HepG2 (cell line): ENCODE results near the gene CER1. TPM values are rescaled to one million over a fixed set of nuclear protein-coding genes. Genes with fewer than 3 reads are reported as not detected.
A peak's percentile ranks its signal among the peaks of the same experiment; 100 is the strongest.

Source experiments
- AHR ChIP-seq: IDR thresholded peaks from 2 replicates; pipeline ENCODE4 v1.6.1; 2018; ENCODE audit warnings: missing genetic modification reagents, missing compliant biosample characterization
- CEBPB ChIP-seq: IDR thresholded peaks from 2 replicates; pipeline ENCODE4 v1.6.1; 2011; ENCODE audit warnings: low read depth, low read length, improper control_type of control experiment, borderline replicate concordance
- CREBL2 ChIP-seq: sonication (generic); formaldehyde crosslinking; IDR thresholded peaks from 2 replicates; pipeline ENCODE4 v1.8.1; 2023; ENCODE audit warnings: missing genetic modification reagents, mild to moderate bottlenecking, borderline replicate concordance
- LRRFIP1 ChIP-seq: sonication (generic); formaldehyde crosslinking; conservative IDR thresholded peaks from 2 replicates; pipeline ENCODE4 v1.4.0; 2020; ENCODE audit warnings: missing genetic modification reagents
- MLXIP ChIP-seq: sonication (generic); formaldehyde crosslinking; IDR thresholded peaks from 2 replicates; pipeline ENCODE4 v1.9.0; 2021; ENCODE audit warnings: missing genetic modification reagents, borderline replicate concordance
- NKX3-1 ChIP-seq: sonication (generic); formaldehyde crosslinking; IDR thresholded peaks from 2 replicates; pipeline ENCODE4 v1.5.0; 2020; ENCODE audit warnings: missing genetic modification reagents
- NR3C1 ChIP-seq: sonication (generic); formaldehyde crosslinking; IDR thresholded peaks from 2 replicates; pipeline ENCODE4 v1.4.0; 2020; ENCODE audit warnings: missing genetic modification reagents
- PITX1 ChIP-seq: sonication (generic); formaldehyde crosslinking; IDR thresholded peaks from 2 replicates; pipeline ENCODE4 v1.5.1; 2020; ENCODE audit warnings: mild to moderate bottlenecking, missing genetic modification reagents
- POGZ ChIP-seq: sonication (generic); formaldehyde crosslinking; IDR thresholded peaks from 2 replicates; pipeline ENCODE4 v1.4.0; 2020; ENCODE audit warnings: mild to moderate bottlenecking, missing genetic modification reagents
- TAF1 ChIP-seq: sonication (generic); formaldehyde crosslinking; IDR thresholded peaks from 2 replicates; pipeline ENCODE4 v1.4.0; 2020; ENCODE audit warnings: missing genetic modification reagents
- TAF15 ChIP-seq: fragments of 200-400 bp; formaldehyde crosslinking; IDR thresholded peaks from one replicate; pipeline ENCODE4 v1.6.1; 2018; ENCODE audit warnings: mild to moderate bottlenecking, low read depth, low read length; ENCODE audit not compliant: poor library complexity, severe bottlenecking
- TIGD3 ChIP-seq: sonication (generic); formaldehyde crosslinking; IDR thresholded peaks from 2 replicates; pipeline ENCODE4 v1.5.1; 2020; ENCODE audit warnings: mild to moderate bottlenecking, missing genetic modification reagents, borderline replicate concordance
- YEATS2 ChIP-seq: sonication (generic); formaldehyde crosslinking; IDR thresholded peaks from 2 replicates; pipeline ENCODE4 v1.4.0; 2020; ENCODE audit warnings: missing genetic modification reagents, borderline replicate concordance
- ZNF225 ChIP-seq: sonication (generic); formaldehyde crosslinking; IDR thresholded peaks from 2 replicates; pipeline ENCODE4 v1.4.0; 2020; ENCODE audit warnings: mild to moderate bottlenecking, missing genetic modification reagents
- ZNF296 ChIP-seq: sonication (generic); formaldehyde crosslinking; conservative IDR thresholded peaks from 2 replicates; pipeline ENCODE4 v1.5.0; 2020; ENCODE audit warnings: mild to moderate bottlenecking, missing genetic modification reagents
- ZNF512B ChIP-seq: sonication (generic); formaldehyde crosslinking; IDR thresholded peaks from 2 replicates; pipeline ENCODE4 v1.5.1; 2020; ENCODE audit warnings: missing genetic modification reagents, mild to moderate bottlenecking, borderline replicate concordance
- ZNF737 ChIP-seq: sonication (generic); formaldehyde crosslinking; IDR thresholded peaks from 2 replicates; pipeline ENCODE4 v1.5.0; 2020; ENCODE audit warnings: missing genetic modification reagents, mild to moderate bottlenecking, borderline replicate concordance
- ZNF775 ChIP-seq: sonication (generic); formaldehyde crosslinking; IDR thresholded peaks from 2 replicates; pipeline ENCODE4 v1.4.0; 2020; ENCODE audit warnings: missing genetic modification reagents, mild to moderate bottlenecking, moderate library complexity, borderline replicate concordance
- polyA plus RNA-seq, 8 experiments: library from polyadenylated mRNA; depleted of rRNA in 3 of 8; stranded (reverse) in 7 of 8; unstranded in 1 of 8; fragments of >200 nt; fragmentation: Illumina TruSeq in 4 of 8; extraction: Trizol in 4 of 8; gene quantifications; 2 replicates each; pipeline versions ENCODE4 v1.2.1 to v1.2.3, GENCODE V29; 2011 to 2016; ENCODE audit warnings: low read depth in 4 of 8, missing spikeins in 1 of 8, mixed read lengths in 1 of 8; ENCODE audit not compliant: insufficient read depth in 1 of 8
- total RNA-seq, 5 experiments: library from RNA; depleted of rRNA; stranded (reverse); fragments of >200 nt; fragmentation: Illumina TruSeq; extraction: Trizol; gene quantifications; 2 replicates each; pipeline ENCODE4 v1.2.3, GENCODE V29; 2016; ENCODE audit warnings: low read depth in 1 of 5

Gene CER1
- total and polyA plus RNA-seq, 2 of the 13 experiments (the other 11 are each of a cell fraction or from before 2014, with no cell fraction given) = 0.18 TPM; not detected in 1

- no peak for TF ChIP-seq LRRFIP1 (CRISPR knock-in tag)
- no peak for TF ChIP-seq NR3C1 (CRISPR knock-in tag)
- TF ChIP-seq AHR (CRISPR knock-in tag) = no peak
- no peak for TF ChIP-seq ZNF775 (CRISPR knock-in tag)
- TF ChIP-seq ZNF512B (CRISPR knock-in tag) = no peak
- TF ChIP-seq ZNF225 = no peak
- no peak for TF ChIP-seq MLXIP
- no peak for TF ChIP-seq ZNF737 (CRISPR knock-in tag)
- TF ChIP-seq TIGD3 (CRISPR knock-in tag) = no peak
- TF ChIP-seq ZNF296 (CRISPR knock-in tag) = no peak
- TF ChIP-seq TAF15 = no peak
- peak; percentile 73 for TF ChIP-seq YEATS2
- no peak for TF ChIP-seq CEBPB
- no peak for TF ChIP-seq PITX1 (CRISPR knock-in tag)
- TF ChIP-seq TAF1 = peak; percentile 74
- TF ChIP-seq CREBL2 (CRISPR knock-in tag) = no peak
- TF ChIP-seq NKX3-1 (CRISPR knock-in tag) = no peak
- TF ChIP-seq POGZ (CRISPR knock-in tag) = peak; percentile 74; the same call in 1 of the 2 replicates
These were observed 29.2 kb downstream of the CER1 start, which contains the start of gene ZDHHC21 (continued) for GRCh38 chr9:14693251-14693861.
